ENCODE data around the gene EXOC3. TPM values are rescaled to one million over a fixed set of nuclear protein-coding genes. Genes with fewer than 3 reads are reported as not detected.
"Not testable (repeated sequence)": the region's sequence is repeated elsewhere in the genome, so short reads cannot be mapped to it uniquely, and the experiment has no call there.

The EXOC3 gene
- total RNA-seq, 4 donors from 2014 or later: 39.1 to 54.6 (median 42.8) TPM

GRCh38 chr5:502325-503079 lies 59.5 kb downstream of the EXOC3 start:
- H3K27ac ChIP-seq: no peak overlapping the region
- H3K9me3 ChIP-seq: no peaks in the 10 kb centered on the region
- H3K36me3 ChIP-seq: no peaks in the 10 kb centered on the region
- no peak overlapping the region for H3K4me3 ChIP-seq
- intact Hi-C loops (cut with DNase I): no loop called here
- peaks cover 8 to 22% (median 11%) of the 10 kb centered on the region in 3 donors for H3K4me1 ChIP-seq
- no peak for DNase-seq
- TF ChIP-seq CTCF (IDR thresholded peaks at IDR 0.05): no peak
- TF ChIP-seq POLR2A (IDR thresholded peaks at IDR 0.05): no peak
- H3K27me3 ChIP-seq: peaks cover 0 to 86% (median 0%) of the 10 kb centered on the region in 4 donors
- WGBS, 2 donors: 70 to 81% methylated on average over 30 to 36 of the region's 36 CpGs

GRCh38 chr5:504326-505154 lies 61.6 kb downstream of the EXOC3 start:
- Histone ChIP-seq H3K4me3 (no peak overlapping the region), H3K36me3 (no peaks in the 10 kb centered on the region), H3K4me1 (peaks cover 8 to 25% (median 12%) of the 10 kb centered on the region in 3 donors), H3K27me3 (peaks cover 0 to 80% (median 0%) of the 10 kb centered on the region in 4 donors), H3K9me3 (no peaks in the 10 kb centered on the region), H3K27ac (no peak overlapping the region)
- WGBS, 2 donors: no CpG with 5 or more reads among the region's 33 CpGs
- intact Hi-C loops (cut with DNase I): no loop called here
- no peak for DNase-seq
- no peak for TF ChIP-seq CTCF (IDR thresholded peaks at IDR 0.05)
- TF ChIP-seq POLR2A (IDR thresholded peaks at IDR 0.05): no peak

GRCh38 chr5:505951-506525 lies 63.1 kb downstream of the EXOC3 start:
- Histone ChIP-seq H3K4me3 (no peak overlapping the region), H3K9me3 (no peaks in the 10 kb centered on the region), H3K27me3 (peaks cover 0 to 80% (median 0%) of the 10 kb centered on the region in 4 donors), H3K27ac (no peak overlapping the region), H3K36me3 (no peaks in the 10 kb centered on the region), H3K4me1 (peaks cover 8 to 34% (median 18%) of the 10 kb centered on the region in 3 donors)
- intact Hi-C loops (cut with DNase I): no loop called here
- no peak for DNase-seq
- TF ChIP-seq CTCF (IDR thresholded peaks at IDR 0.05) (no peak), POLR2A (IDR thresholded peaks at IDR 0.05) (no peak)
- WGBS, 2 donors: 60 to 74% methylated on average over 15 to 21 of the region's 30 CpGs

- H3K27ac ChIP-seq; H3K4me3 ChIP-seq; H3K9me3 ChIP-seq; DNase-seq; H3K36me3 ChIP-seq; intact Hi-C loops (cut with DNase I): not testable (repeated sequence)
- H3K27me3 ChIP-seq: peaks cover 0 to 62% (median 0%) of the 10 kb centered on the region in 4 donors
- 85 to 90% methylated on average over 4 to 32 of the region's 42 CpGs for WGBS, 2 donors
- peaks cover 0 to 22% (median 9%) of the 10 kb centered on the region in 3 donors for H3K4me1 ChIP-seq
Measured at GRCh38 chr5:507986-508575, 65.1 kb downstream of the EXOC3 start.

GRCh38 chr5:509611-510185 lies 66.7 kb downstream of the EXOC3 start:
- no peak for DNase-seq
- Histone ChIP-seq H3K27me3 (peaks cover 0 to 62% (median 0%) of the 10 kb centered on the region in 4 donors), H3K27ac (no peak overlapping the region), H3K9me3 (no peaks in the 10 kb centered on the region), H3K4me1 (peaks cover 4 to 38% (median 18%) of the 10 kb centered on the region in 3 donors), H3K4me3 (no peak overlapping the region), H3K36me3 (no peaks in the 10 kb centered on the region)
- intact Hi-C loops (cut with DNase I): no loop called here
- TF ChIP-seq POLR2A (IDR thresholded peaks at IDR 0.05) (no peak), CTCF (IDR thresholded peaks at IDR 0.05) (no peak)
- WGBS, 2 donors: 28 to 30% methylated on average over 16 to 19 of the region's 22 CpGs
